ENCODE data around the gene AATK.

AATK gene

DNA sequence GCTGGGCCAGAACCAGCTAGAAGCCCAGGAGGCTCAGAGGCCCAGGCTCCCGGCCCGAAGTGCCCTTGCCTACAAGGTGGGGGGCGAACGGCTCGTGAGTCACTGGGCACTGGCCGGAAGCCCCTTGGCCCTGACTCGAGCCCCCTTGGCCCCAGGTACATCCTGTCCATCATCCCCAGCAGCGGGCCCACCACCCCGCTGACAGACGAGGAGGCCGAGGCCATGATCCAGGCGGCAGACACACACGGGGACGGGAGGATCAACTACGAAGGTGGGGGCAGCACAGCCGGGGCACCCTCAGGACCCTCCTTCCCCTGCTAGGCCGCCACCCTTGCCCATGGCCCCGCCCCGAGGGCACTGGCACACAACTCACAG is 15.8 kb upstream of the AATK start:
- no peak for DNase-seq

DNA sequence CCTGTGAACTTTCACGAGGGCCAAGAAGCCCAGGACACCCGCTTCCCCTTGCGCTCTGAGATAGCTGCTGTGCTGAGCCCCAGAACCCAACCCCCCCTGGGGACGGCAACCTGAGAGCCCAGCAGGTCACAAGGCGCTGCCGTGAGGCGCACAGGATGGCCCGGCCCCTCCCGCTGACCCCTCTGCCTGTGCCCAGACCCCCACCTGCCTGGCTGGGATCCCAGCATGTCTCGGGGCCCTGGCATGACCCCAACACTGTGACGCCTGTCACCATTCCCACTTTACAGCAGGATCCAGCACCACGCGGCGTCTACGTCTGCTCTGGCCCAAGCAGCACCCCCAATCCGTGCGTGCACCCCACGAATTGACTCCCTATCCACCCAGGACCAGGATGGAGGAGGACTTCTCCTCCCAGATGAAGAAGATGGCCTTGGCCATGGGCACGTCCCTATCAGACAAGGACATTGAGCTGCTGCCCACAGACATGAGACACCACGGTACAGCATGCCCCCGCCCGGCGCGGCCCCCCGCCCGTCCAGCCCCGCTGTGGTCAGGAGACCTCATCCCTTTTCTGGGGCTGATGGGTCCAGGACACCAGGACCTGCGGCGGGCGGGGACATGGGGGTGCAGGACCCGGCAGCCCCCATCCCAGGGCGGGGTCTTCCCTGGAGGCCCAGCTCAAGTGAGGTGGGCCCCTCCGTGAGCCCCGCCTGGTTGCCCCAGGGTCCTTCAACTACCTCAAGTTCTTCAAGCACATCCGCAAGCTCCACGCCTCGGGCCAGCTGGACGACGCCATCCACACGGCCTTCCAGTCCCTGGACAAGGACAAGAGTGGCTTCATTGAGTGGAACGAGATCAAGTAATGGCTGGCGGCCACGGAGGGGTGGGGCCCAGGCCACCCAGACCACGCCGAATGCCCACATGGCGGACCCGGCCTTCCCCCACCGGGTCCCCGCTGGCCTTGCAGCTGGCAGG is 15.1 kb upstream of the AATK start:
- DNase-seq = no peak

DNA sequence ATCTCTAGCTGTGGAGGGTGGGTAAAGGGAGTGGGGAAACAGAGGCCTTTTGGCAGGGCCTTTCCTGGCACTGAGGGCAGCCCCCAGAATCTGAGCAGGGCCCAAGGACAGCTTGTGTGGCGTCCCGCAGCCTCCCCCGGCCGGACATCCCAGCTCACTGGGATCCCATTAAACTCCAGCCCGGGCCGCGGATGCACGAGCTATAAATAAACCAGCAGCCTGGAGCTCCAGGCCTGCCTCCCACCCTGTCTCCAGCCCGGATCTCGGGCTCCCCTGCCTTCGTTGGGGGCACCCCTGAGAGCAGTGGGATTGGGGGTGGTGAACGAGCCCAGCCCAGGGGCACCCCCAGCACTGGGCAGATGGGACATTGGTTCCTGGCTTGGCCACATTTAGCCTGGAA is 13.8 kb upstream of the AATK start:
- DNase-seq = no peak

DNA sequence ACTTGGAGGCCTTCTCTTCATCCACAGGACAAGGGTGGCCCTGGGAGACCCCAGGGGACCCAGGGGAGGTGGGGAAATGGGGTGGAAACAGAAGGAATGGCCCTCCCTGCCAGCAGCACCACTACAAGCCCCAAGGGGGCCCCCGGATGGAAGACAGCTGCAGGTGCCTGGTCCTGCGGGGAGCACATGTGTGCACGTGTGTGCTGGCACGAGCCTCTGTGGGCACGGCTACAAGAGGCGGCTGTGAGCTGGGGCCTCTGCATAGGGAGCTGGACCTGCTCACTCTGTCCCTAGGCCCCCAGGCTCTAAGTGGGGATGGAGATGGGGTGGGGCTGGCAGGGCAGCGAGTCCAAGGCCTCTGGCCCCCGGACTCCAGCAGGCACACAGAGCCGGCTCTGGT is 13.2 kb upstream of the AATK start:
- DNase-seq = no peak

DNA sequence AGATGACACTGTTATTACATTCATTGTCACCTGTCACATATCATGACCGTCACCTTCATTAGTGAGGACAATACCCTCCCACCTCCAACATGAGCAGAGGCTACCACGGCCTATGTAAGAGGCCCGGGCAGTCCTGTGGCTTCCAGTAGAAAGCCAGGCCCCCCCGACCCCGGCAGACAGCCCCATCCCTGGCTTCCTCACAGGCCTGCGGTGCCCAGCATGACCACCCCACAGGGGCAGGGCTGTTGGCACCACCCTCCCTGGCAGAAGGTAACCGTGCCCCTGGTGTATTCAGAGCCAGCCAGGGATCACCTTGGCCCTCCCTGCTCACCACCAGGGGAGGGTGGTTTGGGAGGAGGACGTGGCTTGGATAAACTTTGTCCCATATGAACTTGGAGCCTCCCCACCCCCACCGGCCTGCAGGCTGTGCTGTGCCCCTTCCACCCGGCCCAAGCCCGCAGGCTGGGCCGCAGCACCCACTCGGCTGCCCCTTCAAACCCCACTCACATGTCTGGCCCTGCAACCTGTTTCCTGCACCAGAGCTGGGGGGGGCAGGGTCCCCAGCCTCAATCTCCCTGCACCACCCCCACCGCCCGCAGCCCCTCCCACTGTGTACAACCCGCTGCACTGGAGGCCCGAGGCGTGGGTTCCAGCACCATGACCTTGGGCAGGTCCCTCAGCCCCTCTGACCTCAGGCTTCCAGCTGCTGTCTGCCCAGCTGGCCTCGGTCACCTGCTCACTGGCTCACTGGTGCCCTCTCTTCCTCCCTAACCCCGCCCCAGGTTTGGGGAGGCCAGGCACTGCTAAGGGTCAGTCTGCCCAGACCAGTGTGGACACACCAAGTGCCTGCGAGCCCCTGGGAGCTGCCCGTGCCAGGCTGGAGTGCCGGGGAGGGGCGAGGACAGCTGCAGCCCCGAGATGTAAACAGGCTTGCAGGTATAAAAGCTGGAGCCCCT is 12.4 kb upstream of the AATK start:
- DNase-seq = no peak

DNA sequence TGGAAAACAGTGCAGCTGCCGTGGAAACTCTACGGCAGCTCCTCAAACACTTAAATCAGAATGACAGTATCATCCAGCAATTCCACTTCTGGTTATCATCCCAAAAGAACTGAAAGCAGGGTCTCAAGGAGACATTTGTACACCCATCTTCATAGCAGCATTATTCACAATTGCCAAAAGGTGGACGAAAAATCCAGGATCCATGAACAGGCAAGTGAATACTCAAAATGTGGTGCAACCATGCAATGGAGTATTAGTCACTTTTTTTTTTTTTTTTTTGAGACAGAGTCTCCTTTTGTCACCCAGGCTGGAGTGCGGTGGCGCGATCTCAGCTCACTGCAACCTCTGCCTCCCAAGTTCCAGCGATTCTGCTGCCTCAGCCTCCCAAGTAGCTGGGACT is 10.6 kb upstream of the AATK start:
- DNase-seq = no peak

DNA sequence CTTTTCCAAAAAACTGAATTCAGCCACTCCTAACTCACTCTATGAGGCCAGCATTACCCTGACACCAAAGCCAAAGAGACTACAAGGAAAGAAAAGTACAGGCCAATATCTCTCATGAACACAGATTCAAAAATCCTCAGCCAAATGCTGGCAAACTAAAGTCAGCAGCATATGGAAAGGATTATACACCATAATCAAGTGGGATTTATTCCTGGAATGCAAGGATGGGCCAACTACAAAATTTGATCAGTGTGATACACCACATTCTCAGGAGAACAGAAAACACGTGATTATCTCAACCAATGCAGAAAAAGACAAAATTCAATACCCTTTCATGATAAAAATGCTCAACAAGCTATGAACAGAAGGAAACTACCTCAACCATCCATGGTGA is 7.7 kb upstream of the AATK start:
- DNase-seq = no peak

DNA sequence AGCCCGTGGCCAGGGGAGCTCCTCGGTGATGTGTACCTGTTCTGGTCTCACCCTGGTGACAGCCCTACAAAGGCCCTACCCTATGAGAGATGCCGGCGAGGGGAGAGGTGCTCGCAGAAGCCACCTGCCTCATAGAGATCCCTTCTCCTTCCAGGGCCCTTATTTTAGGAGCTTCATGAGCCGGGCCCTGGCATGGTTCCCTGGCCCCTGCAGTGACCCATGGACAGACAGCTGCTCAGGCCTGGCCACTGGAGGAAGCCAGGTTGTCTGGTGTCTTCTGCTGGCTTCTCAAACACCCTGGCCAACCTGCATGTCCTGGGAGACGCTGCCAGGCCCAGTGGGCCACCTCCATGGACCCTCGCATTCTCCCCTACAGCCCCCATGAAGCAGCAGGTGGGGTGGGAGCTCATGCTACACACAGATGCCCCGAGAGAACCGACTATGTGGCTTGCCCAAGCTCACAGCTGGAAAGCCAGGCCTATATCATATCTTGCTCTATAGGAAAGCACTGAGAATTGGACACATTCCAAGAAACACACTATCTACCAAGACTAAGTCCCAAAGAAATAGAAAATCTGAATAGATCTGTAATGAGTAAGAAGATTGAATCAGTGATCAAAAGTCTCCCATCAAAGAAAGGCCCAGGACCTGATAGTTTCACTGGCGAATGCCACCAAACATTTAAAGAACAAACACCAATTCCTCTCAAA is 7.2 kb upstream of the AATK start:
- DNase-seq = no peak

DNA sequence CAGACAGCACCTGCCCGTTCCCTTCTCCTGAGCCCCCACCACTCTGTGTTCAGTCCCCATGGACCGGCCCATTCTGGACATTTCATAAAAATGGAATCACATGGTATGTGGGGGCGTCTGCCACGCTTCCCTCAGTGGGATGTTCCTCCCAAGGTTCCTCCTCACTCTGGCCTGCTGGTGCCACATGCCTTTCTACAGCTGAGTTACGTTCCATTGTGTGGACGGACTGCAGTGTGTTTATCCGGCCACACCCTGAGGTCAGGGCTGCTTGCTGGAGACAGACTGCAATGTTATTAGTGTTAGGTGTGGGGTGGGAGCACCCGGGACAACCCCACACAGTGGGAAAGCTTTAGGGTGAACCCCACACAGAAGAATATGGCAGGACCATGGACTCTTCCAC is 5.9 kb upstream of the AATK start:
- DNase-seq = no peak

DNA sequence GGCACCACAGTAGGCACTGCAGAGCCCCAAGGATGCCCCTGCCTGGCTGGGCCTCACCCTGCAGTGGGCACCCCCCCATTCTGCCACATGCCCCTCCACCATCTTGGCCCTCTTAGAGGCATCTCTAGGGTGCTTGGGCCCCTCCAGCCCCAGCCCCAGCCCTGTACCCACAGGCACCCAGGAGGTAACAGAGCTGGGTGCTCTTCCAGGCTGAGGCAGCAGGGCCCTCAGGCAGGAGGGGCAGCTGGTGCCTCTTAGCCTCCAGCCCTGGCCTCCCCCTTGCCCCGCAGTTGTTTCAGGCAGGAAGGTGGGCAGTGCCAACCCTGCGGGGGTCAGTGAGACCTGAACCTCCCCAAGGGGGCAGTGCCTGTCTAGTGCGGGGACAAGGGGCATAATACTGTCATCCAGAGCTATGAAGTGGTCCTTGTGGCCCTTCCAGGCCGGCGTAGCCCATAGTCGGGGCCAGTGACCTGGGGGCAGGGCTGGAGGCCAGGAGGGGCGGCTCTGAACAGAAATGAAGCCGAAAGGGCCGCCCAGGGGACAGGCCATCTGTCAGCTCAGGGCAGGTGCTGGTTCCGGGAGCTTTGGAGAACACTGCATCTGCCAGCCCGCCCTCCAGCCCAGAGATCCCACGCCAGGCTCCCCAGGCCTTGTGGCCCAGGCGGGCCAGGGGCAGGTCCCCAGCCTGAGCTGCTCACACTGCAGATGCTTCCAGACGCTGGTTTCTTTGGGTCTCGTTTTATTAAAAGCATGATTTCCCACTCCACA is 4.9 kb upstream of the AATK start:
- no peak for DNase-seq

DNA sequence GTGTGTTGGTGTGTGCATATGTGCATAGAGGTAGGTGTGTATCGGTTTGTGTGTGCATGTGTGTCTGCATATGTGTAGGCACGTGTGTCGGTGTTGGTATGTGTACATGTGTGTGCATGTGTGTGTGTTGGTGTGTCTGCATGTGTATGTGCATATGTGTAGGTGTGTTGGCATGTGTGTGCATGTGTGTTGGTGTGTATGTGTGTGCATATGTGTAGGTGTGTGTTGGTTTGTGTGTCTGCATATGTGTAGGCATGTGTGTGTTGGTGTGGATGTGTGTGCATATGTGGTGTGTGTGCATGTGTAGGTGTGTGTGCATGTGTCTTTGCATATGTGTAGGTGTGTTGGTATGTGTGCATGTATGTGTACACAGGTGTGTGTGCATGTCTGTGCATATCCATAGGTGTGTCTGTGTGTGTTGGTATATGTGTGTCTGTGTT is 3.9 kb upstream of the AATK start:
- no peak for DNase-seq

DNA sequence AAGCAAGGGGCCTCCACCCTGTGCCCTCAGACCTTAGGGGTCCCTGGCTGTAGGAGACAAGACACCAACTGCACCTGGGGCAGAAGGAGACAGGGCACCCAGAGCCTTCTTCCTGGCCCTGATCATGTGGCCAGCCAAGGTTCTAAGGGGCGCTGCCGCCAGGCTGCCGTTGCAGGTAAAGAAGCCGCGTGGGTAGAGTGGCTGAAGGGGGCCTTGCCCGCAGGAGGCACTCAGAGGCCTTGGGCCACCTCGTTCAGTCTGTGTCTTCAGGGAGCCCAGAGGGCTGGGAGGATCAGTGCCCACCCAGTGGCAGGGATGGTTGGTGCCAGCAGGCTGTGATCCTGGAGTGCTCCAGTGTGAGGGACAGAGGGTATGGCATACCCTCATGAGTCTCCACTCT is 1.6 kb upstream of the AATK start:
- no peak for DNase-seq

DNA sequence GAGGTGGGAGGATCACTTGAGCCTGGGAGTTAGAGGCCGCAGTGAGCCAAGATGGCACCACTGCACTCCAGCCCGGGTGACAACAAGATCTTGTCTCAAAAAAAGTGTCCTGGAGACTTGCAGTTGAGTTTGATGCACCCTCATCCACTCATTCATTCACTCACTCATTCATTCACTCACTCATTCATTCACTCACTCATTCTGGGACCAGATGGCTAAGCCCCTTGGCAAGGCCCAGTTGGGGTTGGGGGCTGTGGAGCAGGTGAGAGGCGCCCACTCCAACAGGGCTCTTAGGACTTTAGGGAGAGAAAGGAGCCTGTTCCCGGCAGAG is 1.1 kb upstream of the AATK start:
- no peak for DNase-seq

DNA sequence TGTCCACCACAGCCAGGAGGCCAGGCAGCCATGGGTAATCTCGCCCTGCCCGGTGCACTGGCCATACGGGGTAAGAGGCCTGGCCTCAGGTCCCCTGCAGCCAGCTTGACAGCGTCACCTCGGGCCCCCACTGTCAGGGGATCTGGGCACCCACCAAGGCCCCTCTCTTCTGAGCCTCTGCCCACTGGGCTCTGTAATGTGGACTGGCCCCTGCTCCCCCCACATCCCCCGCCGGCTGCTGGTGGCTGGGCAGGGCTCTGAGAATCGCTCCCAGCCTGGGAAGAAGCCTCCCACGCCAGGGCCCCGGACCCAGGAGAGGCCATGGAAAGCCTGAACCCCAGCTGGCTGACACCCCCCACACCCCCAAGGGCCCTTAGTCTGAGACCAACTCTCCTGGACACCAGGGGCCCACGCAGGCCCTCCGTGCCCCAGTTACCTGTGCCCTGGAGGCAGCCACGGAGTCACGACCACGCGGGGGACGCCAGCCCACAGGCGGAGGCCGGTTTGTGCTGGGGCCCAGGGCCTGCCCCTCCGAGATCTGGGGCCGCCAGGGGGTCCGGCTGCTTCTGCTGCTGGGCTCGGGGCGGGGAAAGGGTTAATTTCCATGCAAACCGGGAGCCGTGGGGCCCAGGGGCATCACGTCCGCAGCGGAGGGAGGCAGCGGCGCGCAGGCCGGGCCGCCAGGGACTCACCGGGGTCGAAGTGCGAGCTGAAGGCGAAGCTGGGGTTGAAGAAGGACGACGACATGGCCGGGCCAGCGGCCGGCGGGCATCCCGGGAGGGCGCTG is 582 bp downstream of the AATK start, which contains the start of gene PVALEF:
PVALEF (plus strand) TSS at position 262 of the 787 bp plus-strand sequence. CDS start 15,720 bp downstream, outside the sequence.
- no peak for DNase-seq

DNA sequence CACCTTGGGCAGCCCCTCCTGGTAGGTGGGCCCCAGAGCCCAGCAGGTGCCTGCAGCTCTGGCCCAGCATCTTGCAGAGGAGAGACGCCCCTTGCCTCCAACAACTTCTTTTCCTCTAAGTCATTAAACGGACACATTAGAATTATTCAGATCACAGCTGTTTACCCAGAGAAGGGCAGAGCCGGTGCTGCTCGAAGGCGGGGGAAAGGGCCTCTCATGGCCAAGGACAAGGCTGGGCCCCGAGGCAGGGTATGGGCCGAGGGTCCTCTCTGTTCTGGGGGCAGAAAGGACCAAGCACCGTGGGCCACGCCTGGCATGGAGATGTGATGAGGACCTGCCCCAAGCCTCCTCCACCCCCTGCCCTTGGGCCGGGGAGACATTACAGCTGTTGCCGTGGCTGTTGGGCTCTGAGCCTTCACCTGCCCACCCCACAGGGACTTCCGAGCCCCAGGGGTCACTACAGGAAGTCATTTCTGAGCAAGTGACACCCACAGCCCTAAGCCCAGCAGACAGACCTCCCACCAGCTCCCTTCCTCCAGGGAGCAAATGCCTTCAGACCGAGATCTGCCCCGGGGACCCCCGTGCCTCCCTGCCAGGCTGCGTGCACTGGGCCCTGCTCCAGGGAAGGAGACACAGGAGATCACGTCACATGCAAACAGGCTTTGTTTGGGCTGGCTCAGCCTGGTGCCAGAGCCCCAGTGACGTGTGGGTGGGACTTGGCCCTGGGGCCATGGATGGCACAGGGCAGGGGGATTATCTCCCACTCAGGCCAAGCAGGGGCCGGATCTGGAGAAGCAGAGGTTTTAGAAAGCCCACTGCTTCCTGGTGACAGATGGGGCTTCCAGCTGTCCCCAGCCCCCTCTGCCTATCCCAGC is 1.4 kb downstream of the AATK start:
- DNase-seq = peak; percentile 45

DNA sequence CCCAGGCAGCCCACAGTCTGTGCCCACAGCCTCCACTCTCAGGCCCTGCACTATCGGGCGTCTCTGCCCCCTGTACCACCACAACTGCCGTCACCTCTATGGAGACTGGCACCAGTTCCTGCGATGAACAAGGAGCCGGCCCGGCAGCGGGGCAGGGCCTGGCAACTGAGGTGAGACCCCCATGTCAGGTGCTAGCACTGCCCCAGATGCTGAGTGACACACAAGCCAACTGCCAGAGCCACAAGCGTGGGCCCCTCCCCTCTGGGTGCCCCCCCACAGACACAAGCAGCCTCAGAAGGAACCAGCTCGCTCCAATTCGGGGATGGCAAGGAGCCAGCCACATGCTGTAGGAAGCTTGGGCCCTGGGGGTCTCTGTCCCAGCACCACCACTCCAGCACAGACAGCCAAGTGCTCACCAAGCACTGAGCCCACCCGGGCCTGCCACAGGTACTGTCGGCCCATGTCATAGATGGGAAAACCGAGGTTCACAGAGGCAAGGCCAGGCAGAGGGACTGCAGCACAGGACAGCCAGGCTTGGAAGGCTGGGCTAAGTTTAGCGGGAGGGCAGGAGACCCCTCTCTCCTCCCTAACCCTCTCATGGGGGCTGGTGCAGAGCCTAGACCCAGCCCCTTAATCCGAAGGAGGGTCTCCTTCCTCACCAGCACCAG is 2.2 kb downstream of the AATK start:
- DNase-seq = no peak

DNA sequence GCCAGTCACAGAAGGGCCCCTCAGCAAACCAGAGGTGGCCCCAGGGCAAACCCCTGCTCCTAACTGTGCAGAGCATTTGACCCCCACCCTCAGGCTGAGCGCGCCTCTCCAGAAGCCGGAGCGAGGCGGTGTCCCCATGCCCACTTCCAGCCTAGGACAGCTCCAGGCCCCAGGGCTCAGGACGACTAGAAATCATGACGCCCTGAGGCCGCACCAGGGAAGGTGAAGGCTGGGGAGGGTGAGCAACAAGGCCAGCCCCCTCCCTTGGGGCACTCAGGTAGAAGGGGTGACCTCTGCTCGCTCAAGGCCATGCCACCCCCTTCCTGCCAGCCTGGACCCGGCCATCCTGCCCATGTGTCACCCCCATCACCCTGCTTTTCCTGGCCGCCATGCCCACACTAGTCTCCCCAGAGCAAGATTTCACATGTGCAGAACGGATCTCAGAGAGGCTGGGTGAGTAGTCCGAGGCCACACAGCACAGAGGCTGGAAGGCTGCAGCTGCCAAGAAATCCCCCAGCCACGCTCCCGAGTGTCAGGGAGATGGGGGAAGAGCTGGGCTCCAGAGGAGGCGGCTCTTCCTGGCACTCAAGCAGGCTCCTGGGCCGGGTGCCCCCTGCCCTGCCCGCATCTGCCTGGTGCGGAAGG is 2.8 kb downstream of the AATK start:
- DNase-seq = no peak

DNA sequence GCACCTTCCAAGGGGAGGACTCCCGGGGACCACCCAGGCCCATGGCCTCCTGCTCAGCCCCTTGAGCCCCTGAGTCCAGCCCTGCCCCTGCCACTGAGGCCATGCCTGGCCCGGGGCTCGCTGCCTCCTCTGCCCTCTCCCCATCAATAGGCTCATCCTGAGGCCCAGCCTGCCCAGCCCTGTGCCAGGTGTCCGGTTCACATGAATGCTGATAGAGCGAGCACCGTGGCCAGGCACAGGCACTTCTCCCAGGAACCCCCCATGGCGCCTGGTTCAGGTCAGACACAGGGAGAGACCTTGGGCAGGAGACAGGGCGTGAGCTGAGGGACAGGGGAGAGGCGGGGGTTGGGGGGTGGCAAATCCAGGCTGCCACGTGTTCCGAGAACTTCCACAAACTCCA is 3.5 kb downstream of the AATK start:
- DNase-seq = no peak

DNA sequence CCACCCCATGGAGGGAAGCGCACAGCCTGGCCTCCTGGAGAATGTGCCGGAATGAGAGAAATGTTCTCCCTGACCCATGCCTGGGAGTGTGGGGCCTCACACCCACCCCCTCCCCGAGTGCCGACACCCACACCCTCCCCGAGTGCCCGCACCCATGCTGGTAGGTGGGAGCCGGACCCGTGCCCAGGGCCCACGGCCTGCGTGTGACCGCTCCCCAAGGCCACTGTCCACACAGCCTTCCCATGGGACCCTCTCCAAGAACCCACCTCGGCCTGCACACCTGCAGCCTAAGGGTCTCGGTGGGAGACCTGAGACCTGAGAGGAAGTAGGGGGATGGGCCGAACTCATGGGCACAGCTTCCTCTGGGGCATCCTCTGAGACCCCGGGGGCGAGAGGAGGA is 4.0 kb downstream of the AATK start:
- DNase-seq = no peak

Data from NCI-H1092 (cell line).